ENCODE measurements around the gene ATP10B.

DNA sequence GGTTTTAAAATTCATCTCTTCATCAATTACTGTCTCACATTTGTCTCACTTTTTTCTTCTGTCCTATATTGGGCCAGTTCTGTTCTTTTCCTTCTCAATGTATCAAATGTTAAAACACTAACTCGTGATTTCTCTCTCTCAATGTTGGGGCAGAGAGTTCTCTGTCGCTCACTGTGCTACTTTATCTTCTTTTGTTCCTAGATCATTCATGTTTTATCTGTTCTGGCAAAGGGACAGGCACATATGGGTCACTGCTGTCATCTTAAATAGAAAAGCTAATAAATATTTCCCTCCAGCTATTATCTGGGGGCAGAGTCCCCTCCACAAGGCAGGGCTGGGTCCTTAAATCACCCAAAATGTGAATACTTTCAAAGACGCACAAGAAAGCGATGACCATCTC lies 216.3 kb downstream of the ATP10B start:
- TF ChIP-seq, protein P1, sequence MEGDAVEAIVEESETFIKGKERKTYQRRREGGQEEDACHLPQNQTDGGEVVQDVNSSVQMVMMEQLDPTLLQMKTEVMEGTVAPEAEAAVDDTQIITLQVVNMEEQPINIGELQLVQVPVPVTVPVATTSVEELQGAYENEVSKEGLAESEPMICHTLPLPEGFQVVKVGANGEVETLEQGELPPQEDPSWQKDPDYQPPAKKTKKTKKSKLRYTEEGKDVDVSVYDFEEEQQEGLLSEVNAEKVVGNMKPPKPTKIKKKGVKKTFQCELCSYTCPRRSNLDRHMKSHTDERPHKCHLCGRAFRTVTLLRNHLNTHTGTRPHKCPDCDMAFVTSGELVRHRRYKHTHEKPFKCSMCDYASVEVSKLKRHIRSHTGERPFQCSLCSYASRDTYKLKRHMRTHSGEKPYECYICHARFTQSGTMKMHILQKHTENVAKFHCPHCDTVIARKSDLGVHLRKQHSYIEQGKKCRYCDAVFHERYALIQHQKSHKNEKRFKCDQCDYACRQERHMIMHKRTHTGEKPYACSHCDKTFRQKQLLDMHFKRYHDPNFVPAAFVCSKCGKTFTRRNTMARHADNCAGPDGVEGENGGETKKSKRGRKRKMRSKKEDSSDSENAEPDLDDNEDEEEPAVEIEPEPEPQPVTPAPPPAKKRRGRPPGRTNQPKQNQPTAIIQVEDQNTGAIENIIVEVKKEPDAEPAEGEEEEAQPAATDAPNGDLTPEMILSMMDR (IDR thresholded peaks at IDR 0.05), result no peak
- no peak for TF ChIP-seq POLR2A (IDR thresholded peaks at IDR 0.05)
- TF ChIP-seq EP300 (IDR thresholded peaks at IDR 0.05), result no peak
